HFFc6 (cell line): ENCODE measurements around the gene SELENOI. TPM values are rescaled to one million over a fixed set of nuclear protein-coding genes. Genes with fewer than 3 reads are reported as not detected.

Source experiments
- DNase-seq: peaks from one replicate; pipeline ENCODE4 v3.0.0-alpha.2; 2018
- H3K27ac Mint-ChIP-seq: 2 replicates; pipeline ENCODE4 v1.8.0; 2020; ENCODE audit warnings: mild to moderate bottlenecking, mixed read lengths
- H3K27me3 Mint-ChIP-seq: 2 replicates; pipeline ENCODE4 v1.8.0; 2021; ENCODE audit warnings: mild to moderate bottlenecking, moderate library complexity, mixed read lengths; ENCODE audit not compliant: insufficient read depth
- H3K36me3 Mint-ChIP-seq: 2 replicates; pipeline ENCODE4 v1.8.0; 2021; ENCODE audit warnings: low read depth, mixed read lengths
- H3K4me1 Mint-ChIP-seq: 2 replicates; pipeline ENCODE4 v1.8.0; 2020; ENCODE audit warnings: low read depth, mixed read lengths
- H3K4me3 Mint-ChIP-seq: 2 replicates; pipeline ENCODE4 v1.8.0; 2020; ENCODE audit warnings: mild to moderate bottlenecking, moderate library complexity, mixed read lengths
- H3K9me3 Mint-ChIP-seq: 2 replicates; pipeline ENCODE4 v1.8.0; 2020; ENCODE audit warnings: mild to moderate bottlenecking, mixed read lengths
- CTCF ChIP-seq: fragments of 200-600 bp; sonication (generic); IDR thresholded peaks from 2 replicates; pipeline ENCODE4 v1.5.0; 2021; ENCODE audit warnings: antibody characterized with exemption, mild to moderate bottlenecking
- total RNA-seq, 6 experiments: library from RNA; stranded (reverse); fragmentation: NEBNext Ultra II Directional; extraction: Animal tissue kit (Norgen Biotek cat#: 25700); gene quantifications; 2 replicates in 1 of 6; 3 replicates in 5 of 6; pipeline ENCODE4 v1.2.3, GENCODE V29; 2021

Gene SELENOI
- total RNA-seq, 6 experiments from 2014 or later: 22.7 to 31.4 (median 27.3) TPM

DNA sequence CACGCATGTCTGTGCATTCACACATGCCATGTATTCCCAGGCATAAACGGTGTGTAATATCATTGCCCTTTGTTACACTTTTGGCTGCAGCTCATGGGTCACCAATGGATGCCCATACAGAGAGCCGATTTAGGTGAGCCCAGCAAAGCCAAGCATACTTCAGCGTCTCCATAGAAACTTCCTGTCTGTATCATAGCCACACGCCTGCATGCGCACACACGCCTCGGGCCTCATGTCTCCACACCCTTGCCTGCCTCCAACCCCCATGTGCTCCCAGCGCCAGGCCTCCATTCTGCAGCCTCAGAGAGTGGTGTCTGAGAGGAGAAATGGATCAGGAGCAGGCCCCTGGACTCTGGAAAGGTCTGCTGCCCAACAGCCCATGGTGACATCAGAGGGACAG lies 33.5 kb upstream of the SELENOI start:
- Mint-ChIP-seq H3K27me3 (peaks cover 39% of the 10 kb centered on the region), H3K4me3 (no peak overlapping the region), H3K4me1 (no peaks in the 10 kb centered on the region), H3K27ac (no peak overlapping the region), H3K9me3 (no peaks in the 10 kb centered on the region), H3K36me3 (no peaks in the 10 kb centered on the region)
- TF ChIP-seq CTCF: no peak
- no peak for DNase-seq

DNA sequence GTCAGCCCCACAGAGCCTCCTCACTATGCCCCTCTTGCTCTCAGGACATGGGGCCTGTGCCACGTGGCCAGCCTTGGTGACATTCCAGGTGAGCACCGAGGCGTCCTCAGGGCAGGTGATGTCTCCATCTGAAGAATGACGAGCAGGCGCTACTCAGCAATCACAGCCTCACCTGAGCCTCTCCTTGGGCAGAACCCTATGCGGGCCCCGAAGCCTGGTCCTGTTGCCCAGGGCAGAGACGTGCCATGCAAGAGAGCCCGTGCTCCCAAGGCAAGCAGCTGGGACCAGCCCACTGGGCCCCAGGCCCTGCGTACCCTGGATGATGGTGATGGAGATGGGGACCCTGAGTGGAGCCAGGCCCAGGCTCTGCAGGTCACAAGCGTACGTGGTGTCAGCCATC lies 32.5 kb upstream of the SELENOI start:
- Mint-ChIP-seq H3K36me3 (no peaks in the 10 kb centered on the region), H3K27ac (no peak overlapping the region), H3K27me3 (peaks cover 41% of the 10 kb centered on the region), H3K9me3 (no peaks in the 10 kb centered on the region), H3K4me1 (no peaks in the 10 kb centered on the region), H3K4me3 (no peak overlapping the region)
- DNase-seq: no peak
- TF ChIP-seq CTCF: no peak

DNA sequence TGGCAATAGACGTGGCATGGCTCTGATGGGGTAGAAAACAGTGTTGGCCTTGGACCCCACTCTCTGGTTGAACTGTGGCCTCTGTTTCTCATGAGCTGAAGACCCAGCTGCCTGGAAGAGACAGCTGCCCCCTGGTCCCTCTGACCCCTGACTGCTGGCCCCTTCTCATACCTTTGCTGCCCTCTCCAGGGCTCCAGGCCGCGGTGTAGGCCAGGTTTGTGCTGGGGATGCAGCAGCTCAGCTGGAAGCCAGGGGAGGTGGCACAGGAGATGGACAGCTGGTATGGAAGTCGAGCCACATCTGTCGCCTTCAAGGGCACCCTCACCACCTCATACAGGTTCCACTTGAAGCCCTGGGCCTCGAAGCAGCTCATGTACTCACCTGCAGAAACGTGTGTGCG lies 31.7 kb upstream of the SELENOI start:
- Mint-ChIP-seq H3K27me3 (peaks cover 43% of the 10 kb centered on the region), H3K4me1 (no peaks in the 10 kb centered on the region), H3K36me3 (no peaks in the 10 kb centered on the region), H3K4me3 (no peak overlapping the region), H3K27ac (no peak overlapping the region), H3K9me3 (no peaks in the 10 kb centered on the region)
- TF ChIP-seq CTCF: no peak; the same call in 1 of the 2 replicates
- no peak for DNase-seq

GRCh38 chr2:26316041-26316440 lies 29.9 kb upstream of the SELENOI start:
- H3K27ac Mint-ChIP-seq: no peak overlapping the region
- peak; percentile 50 for TF ChIP-seq CTCF
- H3K36me3 Mint-ChIP-seq: no peaks in the 10 kb centered on the region
- H3K9me3 Mint-ChIP-seq: no peaks in the 10 kb centered on the region
- peaks cover 43% of the 10 kb centered on the region for H3K27me3 Mint-ChIP-seq
- H3K4me3 Mint-ChIP-seq: no peak overlapping the region
- DNase-seq: no peak
- H3K4me1 Mint-ChIP-seq: no peaks in the 10 kb centered on the region

GRCh38 chr2:26316845-26317244 lies 29.1 kb upstream of the SELENOI start:
- no peaks in the 10 kb centered on the region for H3K9me3 Mint-ChIP-seq
- peaks cover 44% of the 10 kb centered on the region for H3K27me3 Mint-ChIP-seq
- H3K27ac Mint-ChIP-seq: no peak overlapping the region
- TF ChIP-seq CTCF: no peak
- no peak overlapping the region for H3K4me3 Mint-ChIP-seq
- H3K4me1 Mint-ChIP-seq: no peaks in the 10 kb centered on the region
- H3K36me3 Mint-ChIP-seq: no peaks in the 10 kb centered on the region
- no peak for DNase-seq
